ENCODE results near the gene GRK5. TPM values are rescaled to one million over a fixed set of nuclear protein-coding genes. Genes with fewer than 3 reads are reported as not detected.

Gene GRK5
- total RNA-seq, 1 donor from 2014 or later: 77.6 TPM

DNA sequence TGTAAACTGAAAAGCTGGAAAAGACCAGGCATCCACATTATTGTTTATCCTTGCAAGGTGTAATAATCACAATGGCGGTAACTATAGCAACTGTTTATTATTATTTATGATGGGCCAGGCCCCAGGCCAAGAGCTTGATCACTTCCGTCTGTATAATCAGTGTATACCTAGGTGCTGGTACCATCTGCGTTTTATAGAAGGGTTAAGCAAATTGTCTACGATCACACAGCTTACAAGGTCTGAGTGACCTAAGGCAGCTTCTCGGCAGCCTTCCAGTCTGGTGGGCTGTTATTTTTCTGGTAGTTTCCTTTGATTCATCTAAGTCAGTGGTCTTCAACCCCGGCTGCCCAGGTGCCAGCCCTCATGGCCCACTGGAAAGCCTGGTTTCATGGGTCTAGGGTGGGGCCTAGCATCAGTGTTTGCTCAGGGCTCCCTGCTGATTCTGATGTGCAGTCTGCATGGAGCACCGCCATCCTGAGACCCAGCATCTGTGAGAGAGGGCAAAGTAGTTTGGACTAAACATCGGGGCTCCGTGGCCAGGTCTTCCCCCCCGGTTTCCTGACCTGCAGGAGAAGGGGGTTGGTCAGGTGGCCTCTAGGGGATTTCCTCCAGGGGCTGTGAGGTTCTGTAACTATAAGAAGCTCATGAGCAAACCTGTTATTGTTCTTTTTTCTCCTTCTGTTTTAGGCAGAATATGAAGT lies 188.8 kb downstream of the GRK5 start:
- no peak for DNase-seq
- TF ChIP-seq, protein P1, sequence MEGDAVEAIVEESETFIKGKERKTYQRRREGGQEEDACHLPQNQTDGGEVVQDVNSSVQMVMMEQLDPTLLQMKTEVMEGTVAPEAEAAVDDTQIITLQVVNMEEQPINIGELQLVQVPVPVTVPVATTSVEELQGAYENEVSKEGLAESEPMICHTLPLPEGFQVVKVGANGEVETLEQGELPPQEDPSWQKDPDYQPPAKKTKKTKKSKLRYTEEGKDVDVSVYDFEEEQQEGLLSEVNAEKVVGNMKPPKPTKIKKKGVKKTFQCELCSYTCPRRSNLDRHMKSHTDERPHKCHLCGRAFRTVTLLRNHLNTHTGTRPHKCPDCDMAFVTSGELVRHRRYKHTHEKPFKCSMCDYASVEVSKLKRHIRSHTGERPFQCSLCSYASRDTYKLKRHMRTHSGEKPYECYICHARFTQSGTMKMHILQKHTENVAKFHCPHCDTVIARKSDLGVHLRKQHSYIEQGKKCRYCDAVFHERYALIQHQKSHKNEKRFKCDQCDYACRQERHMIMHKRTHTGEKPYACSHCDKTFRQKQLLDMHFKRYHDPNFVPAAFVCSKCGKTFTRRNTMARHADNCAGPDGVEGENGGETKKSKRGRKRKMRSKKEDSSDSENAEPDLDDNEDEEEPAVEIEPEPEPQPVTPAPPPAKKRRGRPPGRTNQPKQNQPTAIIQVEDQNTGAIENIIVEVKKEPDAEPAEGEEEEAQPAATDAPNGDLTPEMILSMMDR (IDR thresholded peaks at IDR 0.05; ENCODE audit: partially characterized antibody, unreplicated experiment): no peak
- Mint-ChIP-seq H3K27me3 (ENCODE audit: unreplicated experiment) (peaks cover 15% of the 10 kb centered on the region), H3K27ac (ENCODE audit: unreplicated experiment) (peak overlapping the region; percentile 64), H3K9me3 (ENCODE audit: unreplicated experiment) (peaks cover 5% of the 10 kb centered on the region), H3K36me3 (ENCODE audit: unreplicated experiment) (peaks cover 5% of the 10 kb centered on the region), H3K4me3 (ENCODE audit: unreplicated experiment) (no peak overlapping the region), H3K4me1 (ENCODE audit: low read depth, unreplicated experiment) (peaks cover 42% of the 10 kb centered on the region)

DNA sequence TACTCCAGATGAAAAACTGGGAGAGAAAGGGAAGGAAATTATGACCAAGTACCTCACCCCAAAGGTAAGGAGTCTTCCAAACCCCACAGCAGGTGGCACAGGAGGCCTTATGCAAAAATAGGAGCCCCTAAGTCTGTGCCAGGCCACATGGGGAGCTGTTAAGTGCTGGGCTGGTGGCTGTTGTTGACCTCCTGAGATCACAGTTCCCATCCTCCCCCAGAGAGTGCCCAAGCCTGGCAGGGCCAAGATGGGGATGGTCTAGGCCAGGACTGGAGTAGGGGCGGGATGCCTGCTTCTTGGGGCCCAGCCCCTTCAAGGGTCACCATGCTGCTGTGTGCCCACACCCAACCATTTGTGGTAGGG lies 189.3 kb downstream of the GRK5 start:
- no peak overlapping the region for H3K27ac Mint-ChIP-seq (ENCODE audit: unreplicated experiment)
- H3K36me3 Mint-ChIP-seq (ENCODE audit: unreplicated experiment): peaks cover 5% of the 10 kb centered on the region
- H3K27me3 Mint-ChIP-seq (ENCODE audit: unreplicated experiment): peaks cover 15% of the 10 kb centered on the region
- H3K4me1 Mint-ChIP-seq (ENCODE audit: low read depth, unreplicated experiment): peaks cover 41% of the 10 kb centered on the region
- no peak for DNase-seq
- peaks cover 5% of the 10 kb centered on the region for H3K9me3 Mint-ChIP-seq (ENCODE audit: unreplicated experiment)
- TF ChIP-seq, protein P1 (IDR thresholded peaks at IDR 0.05; ENCODE audit: partially characterized antibody, unreplicated experiment): no peak
- no peak overlapping the region for H3K4me3 Mint-ChIP-seq (ENCODE audit: unreplicated experiment)

DNA sequence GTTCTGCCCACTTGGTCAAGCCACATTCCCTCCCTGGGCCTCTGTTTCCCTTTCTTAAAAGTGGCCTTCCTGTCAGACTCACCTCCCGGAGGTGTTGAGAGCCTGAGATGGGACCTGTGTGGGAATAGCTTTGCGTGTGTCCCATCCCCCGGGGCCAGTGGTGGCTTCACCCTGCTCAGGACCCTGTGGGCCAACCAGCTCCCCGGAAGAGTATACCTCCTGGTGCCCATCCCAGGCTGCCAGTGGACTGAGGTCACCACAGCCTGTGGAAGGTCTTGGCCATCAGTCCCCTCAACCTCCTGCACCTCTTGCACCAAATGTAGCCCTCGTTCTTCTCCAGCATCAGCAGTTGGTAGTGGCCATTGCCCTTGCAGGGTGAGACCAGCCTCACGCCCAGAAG lies 190.0 kb downstream of the GRK5 start:
- TF ChIP-seq, protein P1 (IDR thresholded peaks at IDR 0.05; ENCODE audit: partially characterized antibody, unreplicated experiment): no peak
- peak overlapping the region; percentile 33 for H3K27ac Mint-ChIP-seq (ENCODE audit: unreplicated experiment)
- H3K9me3 Mint-ChIP-seq (ENCODE audit: unreplicated experiment): peaks cover 7% of the 10 kb centered on the region

DNA sequence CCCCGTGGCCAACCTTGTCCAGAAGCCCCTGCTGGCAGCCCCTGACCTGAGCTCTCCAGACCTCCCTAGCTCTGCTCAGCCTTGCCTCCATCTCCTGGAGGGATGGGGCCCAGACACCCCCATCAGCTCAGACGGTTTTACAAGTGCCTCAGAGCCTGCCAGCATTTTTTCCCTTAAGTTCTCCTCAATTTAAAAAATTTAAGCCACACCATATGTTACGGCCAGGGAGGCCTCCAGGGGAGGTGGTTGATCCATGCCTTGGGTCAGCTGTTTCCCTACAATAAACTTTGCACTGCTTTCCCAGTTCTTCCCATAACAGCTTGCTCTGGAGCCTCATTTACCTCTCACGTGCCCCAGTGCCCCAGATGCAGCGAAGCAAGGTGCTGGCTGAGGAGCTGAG lies 191.6 kb downstream of the GRK5 start:
- Mint-ChIP-seq H3K4me3 (ENCODE audit: unreplicated experiment) (no peak overlapping the region), H3K9me3 (ENCODE audit: unreplicated experiment) (peaks cover 9% of the 10 kb centered on the region), H3K27me3 (ENCODE audit: unreplicated experiment) (peaks cover 11% of the 10 kb centered on the region), H3K27ac (ENCODE audit: unreplicated experiment) (no peak overlapping the region), H3K36me3 (ENCODE audit: unreplicated experiment) (peaks cover 5% of the 10 kb centered on the region), H3K4me1 (ENCODE audit: low read depth, unreplicated experiment) (peaks cover 39% of the 10 kb centered on the region)
- TF ChIP-seq, protein P1 (IDR thresholded peaks at IDR 0.05; ENCODE audit: partially characterized antibody, unreplicated experiment): no peak
- DNase-seq: no peak

More for the DNA sequence above, 190.0 kb downstream of the GRK5 start:
- DNase-seq: no peak
- Mint-ChIP-seq H3K36me3 (ENCODE audit: unreplicated experiment) (peaks cover 5% of the 10 kb centered on the region), H3K4me3 (ENCODE audit: unreplicated experiment) (peak overlapping the region; percentile 20), H3K4me1 (ENCODE audit: low read depth, unreplicated experiment) (peaks cover 42% of the 10 kb centered on the region), H3K27me3 (ENCODE audit: unreplicated experiment) (peaks cover 13% of the 10 kb centered on the region)

DNA sequence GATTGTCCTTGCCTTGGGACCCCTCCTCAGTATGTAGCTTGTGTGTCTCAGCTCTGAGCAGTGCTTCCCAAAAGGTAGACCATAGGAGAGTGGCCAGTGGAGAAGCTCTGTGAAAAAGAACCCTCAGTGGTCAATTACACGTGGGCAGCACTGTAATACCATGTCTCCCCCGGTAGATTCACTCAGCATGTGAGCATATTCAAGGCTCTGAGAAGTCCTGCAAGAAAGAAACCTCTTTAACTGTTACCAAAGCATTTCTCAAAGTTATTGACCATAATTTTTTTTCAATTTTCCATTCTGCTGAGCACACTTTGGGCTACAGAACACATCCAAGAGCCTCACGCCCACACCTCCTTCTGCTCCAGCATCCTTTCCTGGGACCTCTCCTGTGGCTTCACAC lies 192.1 kb downstream of the GRK5 start:
- H3K9me3 Mint-ChIP-seq (ENCODE audit: unreplicated experiment): peaks cover 8% of the 10 kb centered on the region
- DNase-seq: no peak
- H3K4me3 Mint-ChIP-seq (ENCODE audit: unreplicated experiment): no peak overlapping the region
- H3K4me1 Mint-ChIP-seq (ENCODE audit: low read depth, unreplicated experiment): peaks cover 36% of the 10 kb centered on the region
- H3K36me3 Mint-ChIP-seq (ENCODE audit: unreplicated experiment): peaks cover 5% of the 10 kb centered on the region
- H3K27me3 Mint-ChIP-seq (ENCODE audit: unreplicated experiment): peaks cover 8% of the 10 kb centered on the region
- TF ChIP-seq, protein P1 (IDR thresholded peaks at IDR 0.05; ENCODE audit: partially characterized antibody, unreplicated experiment): no peak
- no peak overlapping the region for H3K27ac Mint-ChIP-seq (ENCODE audit: unreplicated experiment)

Data from glutamatergic neuron (in vitro differentiated cells).